HG02852 (cell line): ENCODE data around the gene OOSP4B.
"Not testable (repeated sequence)": the region's sequence is repeated elsewhere in the genome, so short reads cannot be mapped to it uniquely, and the experiment has no call there.

ENCODE experiments used
- ATAC-seq: cut with Tn5 transposase; IDR thresholded peaks from one replicate; pipeline ENCODE4 v1.9.1; 2021; ENCODE audit warnings: mild to moderate bottlenecking, moderate library complexity; ENCODE audit not compliant: unreplicated experiment

Gene OOSP4B

DNA sequence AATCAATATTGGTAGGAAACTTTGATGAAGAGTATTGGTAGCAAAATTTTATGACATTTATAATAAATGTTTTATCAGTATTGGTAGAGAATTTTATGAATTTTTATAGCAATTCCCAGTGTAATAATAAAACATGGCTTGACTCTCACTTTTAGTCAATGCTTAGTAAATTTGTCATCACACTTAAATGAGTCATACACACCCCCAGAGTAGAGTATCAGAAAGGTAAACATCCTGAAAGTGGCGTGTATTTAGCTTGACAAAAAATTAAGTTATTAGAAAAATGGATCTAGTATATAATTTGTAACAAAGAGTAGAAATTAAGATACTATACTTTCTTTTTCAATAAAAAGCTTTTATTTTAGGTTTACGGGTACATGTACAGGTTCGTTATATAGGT lies 42.1 kb downstream of the OOSP4B start:
- ATAC-seq: no peak

DNA sequence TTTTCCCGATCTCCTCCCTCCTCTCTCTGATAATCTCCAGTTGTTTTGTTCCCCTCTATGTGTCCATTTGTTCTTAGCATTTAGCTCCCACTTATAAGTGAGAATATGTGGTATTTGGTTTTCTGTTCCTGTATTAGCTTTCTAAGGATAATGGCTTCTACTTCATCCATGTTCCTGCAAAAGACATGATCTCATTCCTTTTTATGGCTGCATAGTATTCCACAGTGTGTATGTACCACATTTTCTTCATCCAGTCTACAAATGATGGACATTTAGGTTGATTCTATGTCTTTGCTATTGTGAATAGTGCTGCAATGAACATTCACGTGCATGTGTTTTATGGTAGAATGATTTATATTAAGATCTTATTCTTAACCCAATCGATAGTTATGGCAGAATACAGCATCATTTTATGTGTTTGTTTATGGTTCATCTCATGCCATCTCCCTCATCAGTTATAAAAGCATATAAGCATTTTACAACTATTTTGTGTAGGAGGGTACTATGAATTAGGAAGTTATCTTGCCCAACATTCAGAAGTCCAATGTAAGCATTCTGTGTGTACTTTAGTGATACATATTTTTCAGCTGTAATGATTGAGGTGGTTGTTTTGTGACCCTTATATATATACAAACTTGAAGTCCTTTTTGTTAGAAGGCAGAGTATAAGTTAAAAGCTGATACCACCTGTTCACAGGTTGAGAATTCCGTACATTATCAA lies 42.7 kb downstream of the OOSP4B start:
- ATAC-seq: no peak

DNA sequence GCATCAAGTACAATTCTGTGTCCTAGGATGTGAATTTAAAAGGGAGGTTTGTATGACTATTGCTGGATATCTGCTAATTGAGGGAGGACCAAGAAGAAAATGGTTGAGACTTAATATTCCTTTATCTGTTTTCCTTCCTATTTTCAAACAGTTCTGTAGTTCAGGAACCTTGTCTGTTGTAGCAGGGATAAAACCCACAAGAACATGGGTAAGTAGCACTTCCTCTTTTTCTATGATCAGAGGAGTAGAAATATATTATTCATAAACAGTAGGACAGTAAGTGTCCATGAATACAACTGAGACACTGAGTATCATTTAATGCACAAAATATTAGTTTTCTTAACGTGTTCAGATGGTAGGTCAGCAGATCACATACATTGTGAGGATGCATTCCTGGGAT lies 47.1 kb downstream of the OOSP4B start:
- no peak for ATAC-seq

DNA sequence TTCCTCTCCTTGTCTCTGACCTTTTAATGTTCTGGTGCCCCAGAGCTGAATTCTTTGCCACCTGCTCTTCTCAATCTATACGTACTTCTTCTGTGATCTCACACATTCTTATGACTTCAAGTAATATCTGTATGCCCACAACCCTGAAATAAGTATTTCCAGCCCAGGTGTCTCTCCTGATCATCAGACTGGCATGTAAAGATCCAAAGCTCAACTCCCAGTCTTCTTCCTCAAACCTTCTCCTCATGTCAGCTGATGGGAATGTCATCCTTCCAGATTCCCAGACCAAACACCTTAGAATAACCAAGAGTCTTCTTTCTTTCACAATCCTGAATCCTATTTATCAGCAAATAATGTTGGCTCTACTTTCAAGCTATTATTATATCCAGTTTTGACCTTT lies 48.8 kb downstream of the OOSP4B start:
- no peak for ATAC-seq

DNA sequence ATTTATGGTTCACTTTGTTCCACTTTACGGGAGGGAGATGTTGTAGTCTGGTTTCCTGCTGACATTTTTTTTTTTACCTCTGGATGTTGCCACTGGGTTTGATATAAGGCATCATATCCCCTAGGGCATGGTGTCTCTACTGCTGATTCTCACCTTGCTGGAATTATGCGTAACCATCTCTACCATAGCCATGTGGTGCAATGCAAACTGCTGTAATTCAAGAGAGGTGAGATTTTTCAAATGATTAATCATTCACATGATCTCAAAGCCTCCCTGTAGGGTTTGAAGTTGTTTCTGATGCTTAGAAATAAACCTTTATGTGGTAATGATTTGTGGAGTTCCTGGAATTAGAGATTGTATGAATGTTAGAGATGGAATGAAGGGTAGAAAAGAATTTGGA lies 52.5 kb downstream of the OOSP4B start:
- no peak for ATAC-seq

DNA sequence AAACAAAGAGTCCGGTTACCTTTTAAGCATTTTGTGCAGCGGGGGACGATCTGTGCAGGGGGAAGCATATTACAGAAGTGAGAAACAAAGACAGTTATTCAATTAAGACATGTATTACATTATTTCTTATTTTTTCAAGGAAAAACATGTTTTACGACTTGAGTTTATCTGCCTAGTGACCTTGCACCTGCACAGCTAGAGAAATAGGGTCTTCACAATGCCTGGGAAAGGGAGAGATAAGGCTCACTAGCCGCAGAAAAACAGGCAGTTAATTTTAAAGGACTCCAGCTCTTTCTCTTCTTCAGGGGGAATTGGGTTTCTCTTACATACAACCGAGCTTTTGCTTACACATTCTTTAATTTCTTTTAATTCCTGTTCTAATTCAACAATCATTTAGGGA lies 54.7 kb downstream of the OOSP4B start:
- not testable (repeated sequence) for ATAC-seq

DNA sequence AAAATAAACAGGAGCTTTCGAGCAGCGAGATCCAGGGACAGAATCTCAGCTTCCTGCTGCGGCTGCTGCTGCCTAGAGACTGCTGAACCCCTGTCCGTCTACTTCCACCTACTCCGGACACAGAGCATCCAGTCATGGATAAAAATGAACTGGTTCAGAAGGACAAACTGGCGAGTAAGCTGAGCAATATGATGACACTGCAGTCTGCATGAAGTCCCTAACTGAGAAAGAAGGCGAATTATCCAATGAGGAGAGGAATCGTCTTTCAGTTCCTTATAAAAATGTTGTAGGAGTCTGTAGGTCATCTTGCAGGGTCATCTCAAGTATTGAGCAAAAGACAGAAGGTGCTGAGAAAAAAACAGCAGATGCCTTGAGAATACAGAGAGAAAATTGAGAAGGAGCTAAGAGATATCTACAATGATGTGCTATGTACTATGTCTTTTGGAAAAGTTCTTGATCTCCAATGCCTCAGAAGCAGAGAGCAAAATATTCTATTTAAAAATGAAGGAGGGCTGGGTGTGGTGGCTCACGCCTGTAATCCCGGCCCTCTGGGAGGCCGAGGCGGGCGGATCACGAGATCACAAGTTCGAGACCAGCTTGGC lies 60.3 kb downstream of the OOSP4B start:
- no peak for ATAC-seq

DNA sequence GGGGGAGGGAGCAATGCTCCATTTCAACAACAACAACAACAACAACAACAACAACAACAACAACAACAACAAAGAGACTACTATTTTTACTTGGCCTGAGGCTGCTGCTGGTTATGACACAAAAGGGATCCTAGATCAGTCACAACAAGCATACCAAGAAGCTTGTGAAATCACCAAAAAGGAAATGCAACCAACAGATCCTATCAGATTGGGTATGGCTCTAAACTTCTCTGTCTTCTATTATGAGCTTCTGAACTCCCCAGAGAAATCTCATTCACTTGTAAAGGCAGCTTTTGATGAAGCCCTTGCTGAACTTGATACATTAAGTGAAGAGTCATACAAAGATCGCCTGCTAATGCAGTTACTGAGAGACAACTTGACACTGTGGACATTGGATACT lies 61.0 kb downstream of the OOSP4B start:
- ATAC-seq: no peak

DNA sequence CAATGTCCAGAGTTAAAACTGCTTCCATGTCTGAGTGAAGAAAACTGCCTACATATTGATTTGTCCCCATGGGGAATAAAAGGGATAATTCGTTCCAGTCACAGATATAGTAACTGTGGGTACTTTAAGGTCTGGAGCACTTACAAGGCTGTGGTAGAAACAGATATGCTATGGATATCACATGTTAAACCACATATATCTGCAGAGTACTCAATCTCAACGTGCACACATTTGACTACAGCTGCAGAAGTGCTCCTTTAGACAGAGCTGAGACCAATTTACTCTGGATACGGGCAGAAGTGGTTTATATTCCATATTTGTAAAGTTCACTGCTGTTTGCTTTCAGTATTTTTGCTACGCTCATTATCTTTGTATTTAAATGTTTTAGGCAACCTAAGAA lies 61.8 kb downstream of the OOSP4B start:
- no peak for ATAC-seq

DNA sequence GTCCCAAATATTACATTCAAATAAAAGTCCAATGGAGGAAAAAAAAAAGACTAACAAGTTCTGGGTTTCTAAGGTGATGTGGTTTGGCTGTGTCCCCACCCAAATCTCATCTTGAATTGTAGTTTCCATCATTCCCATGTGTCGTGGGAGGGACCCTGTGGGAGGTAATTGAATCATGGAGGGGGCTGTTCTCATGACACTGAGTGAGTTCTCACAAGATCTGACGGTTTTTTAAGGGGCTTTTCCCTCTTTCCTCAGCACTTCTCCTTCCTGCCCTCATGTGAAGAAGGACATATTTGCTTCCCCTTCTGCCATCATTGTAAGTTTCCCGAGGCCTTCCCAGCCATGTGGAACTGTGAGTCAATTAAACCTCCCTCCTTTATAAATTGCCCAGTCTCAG lies 63.6 kb downstream of the OOSP4B start:
- no peak for ATAC-seq
